IMR-90 (cell line): ENCODE results near the gene CAMK2G. TPM values are rescaled to one million over a fixed set of nuclear protein-coding genes. Genes with fewer than 3 reads are reported as not detected.

Source experiments
- ATAC-seq: fragments of 200-7000 bp; cut with Tn5 transposase; 2 replicates; pipeline ENCODE4 v1.9.1; 2020; ENCODE audit warnings: low read depth, mild to moderate bottlenecking, moderate library complexity
- BruUV-seq: library from RNA; stranded (reverse); fragments of 400-500 nt; replicated peaks from 2 replicates; lab custom pipeline; 2021; lab: Mats Ljungman, UMichigan
- CTCF ChIA-PET: fragments of 300-600 bp; formaldehyde crosslinking; extraction: SDS; loops from one replicate; lab custom pipeline; 2021; ENCODE audit warnings: antibody characterized with exemption; lab: Yijun Ruan, JAX
- POLR2A ChIA-PET: fragments of 300-600 bp; sonication (Branson Sonifier 250); formaldehyde crosslinking; loops from one replicate; lab custom pipeline; 2022; ENCODE audit warnings: antibody characterized with exemption; ENCODE audit not compliant: unreplicated experiment; lab: Charles Lee
- DNase-seq: peaks from one replicate; pipeline ENCODE4 v3.0.0; 2013
- H2AFZ ChIP-seq: replicated peaks from 2 replicates; pipeline ENCODE3; 2013; ENCODE audit warnings: low read length, mild to moderate bottlenecking; ENCODE audit not compliant: poor library complexity
- H2AK5ac ChIP-seq: 2 replicates; pipeline ENCODE4 v1.6.1; 2013; ENCODE audit warnings: low read depth, low read length, inconsistent platforms
- H2AK9ac ChIP-seq: replicated peaks from 2 replicates; pipeline ENCODE3; 2013; ENCODE audit warnings: mild to moderate bottlenecking, low read depth, low read length, moderate library complexity; ENCODE audit not compliant: poor library complexity
- H2BK120ac ChIP-seq: 2 replicates; pipeline ENCODE4 v1.6.1; 2013; ENCODE audit warnings: low read depth, low read length, inconsistent platforms
- H2BK15ac ChIP-seq: 3 replicates; pipeline ENCODE4 v1.6.1; 2013; ENCODE audit warnings: low read depth, low read length, inconsistent platforms
- H2BK20ac ChIP-seq: 2 replicates; pipeline ENCODE4 v1.6.1; 2013; ENCODE audit warnings: low read depth, mild to moderate bottlenecking, inconsistent platforms, low read length, moderate library complexity
- H2BK5ac ChIP-seq: 2 replicates; pipeline ENCODE4 v1.6.1; 2013; ENCODE audit warnings: mild to moderate bottlenecking, low read depth, low read length, inconsistent platforms; ENCODE audit not compliant: poor library complexity, severe bottlenecking
- H3K14ac ChIP-seq: replicated peaks from 2 replicates; pipeline ENCODE4 v1.6.1; 2013; ENCODE audit warnings: low read depth, low read length, inconsistent platforms
- H3K18ac ChIP-seq: 2 replicates; pipeline ENCODE4 v1.6.1; 2013; ENCODE audit warnings: low read depth, low read length, control low read depth
- H3K23ac ChIP-seq: 2 replicates; pipeline ENCODE4 v1.6.1; 2013; ENCODE audit warnings: low read depth, low read length, inconsistent platforms
- H3K27ac ChIP-seq: 2 replicates; pipeline ENCODE4 v1.5.1; 2013; ENCODE audit warnings: mild to moderate bottlenecking, control low read depth, low read length; ENCODE audit not compliant: insufficient read depth
- H3K27me3 ChIP-seq: 2 replicates; pipeline ENCODE4 v1.6.1; 2013; ENCODE audit warnings: low read length; ENCODE audit not compliant: control insufficient read depth, insufficient read depth
- H3K36me3 ChIP-seq: 2 replicates; pipeline ENCODE4 v1.6.1; 2013; ENCODE audit warnings: low read length, mixed read lengths; ENCODE audit not compliant: control insufficient read depth, insufficient read depth
- H3K4ac ChIP-seq: 2 replicates; pipeline ENCODE4 v1.6.1; 2013; ENCODE audit warnings: low read depth, low read length, inconsistent platforms
- H3K4me1 ChIP-seq: 2 replicates; pipeline ENCODE4 v1.6.1; 2013; ENCODE audit warnings: low read length, mixed read lengths; ENCODE audit not compliant: control insufficient read depth, insufficient read depth
- H3K4me2 ChIP-seq: 2 replicates; pipeline ENCODE4 v1.6.1; 2013; ENCODE audit warnings: low read depth, mild to moderate bottlenecking, control low read depth, low read length, moderate library complexity
- H3K4me3 ChIP-seq: 2 replicates; pipeline ENCODE4 v1.5.1; 2013; ENCODE audit warnings: low read depth, mild to moderate bottlenecking, control low read depth, low read length, moderate library complexity; ENCODE audit not compliant: insufficient read depth
- H3K56ac ChIP-seq: 2 replicates; pipeline ENCODE4 v1.6.1; 2013; ENCODE audit warnings: low read length, inconsistent platforms; ENCODE audit not compliant: insufficient read depth; ENCODE audit errors: extremely low read depth
- H3K79me1 ChIP-seq, 2 experiments: 2 replicates each; pipeline ENCODE4 v1.6.1; 2013; ENCODE audit warnings: low read length in 2 of 2, inconsistent platforms in 1 of 2, low read depth in 1 of 2
- H3K9ac ChIP-seq: 2 replicates; pipeline ENCODE4 v1.6.1; 2013; ENCODE audit warnings: low read depth, low read length, control low read depth
- H3K9me1 ChIP-seq: 2 replicates; pipeline ENCODE4 v1.6.1; 2013; ENCODE audit warnings: low read length, inconsistent platforms; ENCODE audit not compliant: insufficient read depth
- H3K9me3 ChIP-seq: 2 replicates; pipeline ENCODE4 v1.6.1; 2013; ENCODE audit warnings: low read length; ENCODE audit not compliant: control insufficient read depth, insufficient read depth
- H4K20me1 ChIP-seq: 2 replicates; pipeline ENCODE4 v1.6.1; 2013; ENCODE audit warnings: low read length, inconsistent platforms; ENCODE audit not compliant: insufficient read depth
- H4K5ac ChIP-seq: 2 replicates; pipeline ENCODE4 v1.6.1; 2013; ENCODE audit warnings: mild to moderate bottlenecking, low read depth, low read length, control low read depth
- H4K8ac ChIP-seq, 2 experiments: 2 replicates each; pipeline ENCODE4 v1.6.1; 2013; ENCODE audit warnings: low read depth in 2 of 2, low read length in 2 of 2, control low read depth in 1 of 2, inconsistent platforms in 1 of 2
- H4K91ac ChIP-seq: 2 replicates; pipeline ENCODE4 v1.6.1; 2013; ENCODE audit warnings: low read depth, low read length, inconsistent platforms; ENCODE audit not compliant: insufficient read depth
- MAFK ChIP-seq: IDR thresholded peaks from 2 replicates; pipeline ENCODE4 v1.6.1; 2012; ENCODE audit warnings: low read depth, low read length, improper control_type of control experiment
- MXI1 ChIP-seq: IDR thresholded peaks from 2 replicates; pipeline ENCODE4 v1.6.1; 2012; ENCODE audit warnings: low read depth, mild to moderate bottlenecking, low read length, moderate library complexity, borderline replicate concordance
- POLR2A ChIP-seq: IDR thresholded peaks from 2 replicates; pipeline ENCODE4 v1.6.1; 2012; ENCODE audit warnings: mild to moderate bottlenecking, low read depth, low read length
- USF2 ChIP-seq: fragments of 150-350 bp; IDR thresholded peaks from 2 replicates; pipeline ENCODE4 v1.6.1; 2017; ENCODE audit warnings: mild to moderate bottlenecking, antibody characterized with exemption, low read length, low read depth
- WGBS, 2 experiments: methylation state at CpG; one replicate each; pipeline versions ENCODE4 v1.1.5 to v1.1.7; 2013; ENCODE audit warnings: missing lambda C conversion rate in 2 of 2; ENCODE audit not compliant: insufficient read length in 1 of 2; ENCODE audit errors: extremely low coverage in 2 of 2; 5-methylcytosine and 5-hydroxymethylcytosine counted together
- dilution Hi-C: fragments of 300-500 bp; cut with HindIII; formaldehyde crosslinking; loops from one replicate; pipeline ENCODE4 v1.14.3; 2018; ENCODE audit warnings: low sequenced_read_pairs; ENCODE audit not compliant: unreplicated experiment
- in situ Hi-C: fragments of 300-500 bp; cut with MboI; formaldehyde crosslinking; loops from 3 replicates; pipeline ENCODE4 v1.14.3; 2019; ENCODE audit warnings: low sequenced_read_pairs, inconsistent platforms, mixed read lengths
- intact Hi-C: fragments of 100-400 bp; cut with micrococcal nuclease; formaldehyde crosslinking; loops from 2 replicates; pipeline ENCODE4 v1.10.0; 2022
- polyA plus RNA-seq, 3 experiments: library from polyadenylated mRNA; depleted of rRNA; stranded (reverse); fragments of >200 nt; gene quantifications; 2 replicates each; pipeline ENCODE4 v1.2.3, GENCODE V29; 2012; ENCODE audit warnings: low replicate concordance in 1 of 3
- total RNA-seq: library from RNA; depleted of rRNA; stranded (reverse); fragments of >200 nt; gene quantifications from 2 replicates; pipeline ENCODE4 v1.2.3, GENCODE V29; 2012

Gene CAMK2G
- total and polyA plus RNA-seq, 2 of the 4 experiments (the other 2 are of a cell fraction): 20.4 to 25.4 TPM

- Histone ChIP-seq H4K5ac (no peak overlapping the region), H3K4ac (no peak overlapping the region), H2AK5ac (no peak overlapping the region), H3K79me1 (peaks cover 28 to 74% of the 10 kb centered on the region in 2 experiments), H4K8ac (no peak overlapping the region), H2BK20ac (no peak overlapping the region), H3K18ac (no peak overlapping the region), H3K23ac (no peak overlapping the region), H3K4me1 (peaks cover 6% of the 10 kb centered on the region), H3K27me3 (no peaks in the 10 kb centered on the region), H3K9me1 (peaks cover 6% of the 10 kb centered on the region; the same call in 1 of the 2 replicates), H2BK120ac (no peak overlapping the region), H2AK9ac (no peak overlapping the region), H2BK15ac (no peak overlapping the region), H3K4me2 (no peak overlapping the region), H3K27ac (no peak overlapping the region), H3K4me3 (no peak overlapping the region), H3K9ac (no peak overlapping the region), H3K14ac (no peak overlapping the region), H3K36me3 (peaks cover 34% of the 10 kb centered on the region), H4K20me1 (peaks cover 18% of the 10 kb centered on the region; the same call in 1 of the 2 replicates), H2BK5ac (no peak overlapping the region), H3K9me3 (no peaks in the 10 kb centered on the region), H3K56ac (no peak overlapping the region), H4K91ac (no peak overlapping the region), H2AFZ (no peak overlapping the region)
- in situ Hi-C loops (no loop called here), intact Hi-C loops (no loop called here), dilution Hi-C loops (no loop called here)
- ATAC-seq (peak; percentile 61; the same call in 1 of the 2 replicates), DNase-seq (no peak)
- BruUV-seq: no TSS peak
- POLR2A ChIA-PET: no interaction called here
- CTCF ChIA-PET: no interaction called here
- WGBS, 2 experiments: 93% methylated on average over 4 of the region's 7 CpGs; no CpG with 5 or more reads in 1 of the 2 experiments
- TF ChIP-seq MXI1: 0 out of 2 replicates have a peak, but pooled peaks have one; percentile 32
- TF ChIP-seq USF2: peak; percentile 8; the same call in 1 of the 2 replicates
- peak; percentile 91 for TF ChIP-seq MAFK
- no peak for TF ChIP-seq POLR2A
Measured at GRCh38 chr10:73859784-73860491, 14.4 kb downstream of the CAMK2G start.
